ENCODE data around the gene YBX1.

GRCh38 chr1:42680921-42681683 lies 1.1 kb upstream of the YBX1 start:
- TF ChIP-seq POLR2A (IDR thresholded peaks at IDR 0.05) (no peak), CTCF (IDR thresholded peaks at IDR 0.05 in 4 of 5, conservative IDR thresholded peaks at IDR 0.05 in 1 of 5) (no peak)
